HG02759 (cell line): ENCODE results near the gene ASIC3.

ENCODE experiments used
- ATAC-seq: cut with Tn5 transposase; IDR thresholded peaks from one replicate; pipeline ENCODE4 v1.9.1; 2021; ENCODE audit warnings: mild to moderate bottlenecking, moderate library complexity; ENCODE audit not compliant: unreplicated experiment

The ASIC3 gene

GRCh38 chr7:151085329-151085690 is 37.0 kb downstream of the ASIC3 start:
- ATAC-seq, result no peak

- ATAC-seq, result peak; percentile 52
Observed at GRCh38 chr7:151085691-151086620, 37.6 kb downstream of the ASIC3 start, which contains the start of gene AGAP3. Gene AGAP3 (plus strand): TSS chr7:151086475. CDS start chr7:151086742, 267 bp downstream.

GRCh38 chr7:151086802-151087244 is 38.5 kb downstream of the ASIC3 start:
- no peak for ATAC-seq

GRCh38 chr7:151087245-151088018 is 39.1 kb downstream of the ASIC3 start:
- peak; percentile 26 for ATAC-seq

GRCh38 chr7:151088019-151088855 is 39.9 kb downstream of the ASIC3 start:
- ATAC-seq, result no peak

- no peak for ATAC-seq
Observed at GRCh38 chr7:151088856-151089699, 40.7 kb downstream of the ASIC3 start.

GRCh38 chr7:151089893-151090730 is 41.8 kb downstream of the ASIC3 start:
- ATAC-seq, result no peak

GRCh38 chr7:151091003-151091402 is 42.7 kb downstream of the ASIC3 start:
- no peak for ATAC-seq

- ATAC-seq, result no peak
Observed at GRCh38 chr7:151091431-151091830, 43.1 kb downstream of the ASIC3 start.

GRCh38 chr7:151091988-151092387 is 43.7 kb downstream of the ASIC3 start:
- ATAC-seq, result no peak

GRCh38 chr7:151093748-151094147 is 45.4 kb downstream of the ASIC3 start:
- no peak for ATAC-seq

GRCh38 chr7:151094675-151095074 is 46.3 kb downstream of the ASIC3 start:
- ATAC-seq, result no peak

- no peak for ATAC-seq
Observed at GRCh38 chr7:151095123-151095797, 46.9 kb downstream of the ASIC3 start.

GRCh38 chr7:151095828-151096475 is 47.6 kb downstream of the ASIC3 start:
- ATAC-seq, result no peak

GRCh38 chr7:151099486-151100211 is 51.3 kb downstream of the ASIC3 start:
- ATAC-seq, result no peak

- no peak for ATAC-seq
Observed at GRCh38 chr7:151100921-151101320, 52.6 kb downstream of the ASIC3 start.

GRCh38 chr7:151101621-151102396 is 53.5 kb downstream of the ASIC3 start:
- ATAC-seq, result no peak
